CD4-positive, CD25-positive, alpha-beta regulatory T cell (primary cell): ENCODE data around the gene WDR27. TPM values are rescaled to one million over a fixed set of nuclear protein-coding genes. Genes with fewer than 3 reads are reported as not detected.

Experiments used
- ATAC-seq, 2 donors: fragments of 150-1000 bp; cut with Tn5 transposase; one replicate each; pipeline ENCODE4 v1.10.0; 2021; ENCODE audit warnings: low read depth in 2 of 2, moderate number of reproducible peaks in 2 of 2, moderate library complexity in 1 of 2
- DNase-seq, 3 donors: peaks; one replicate each; pipeline versions ENCODE4 v3.0.0 to v3.0.0-alpha.2; 2012 to 2022; ENCODE audit warnings: mixed read lengths in 1 of 3
- H3K27ac ChIP-seq: one replicate; pipeline ENCODE4 v1.7.0; 2013; ENCODE audit warnings: mild to moderate bottlenecking, low read length; ENCODE audit not compliant: insufficient read depth, poor library complexity, severe bottlenecking
- H3K27me3 ChIP-seq: one replicate; pipeline ENCODE4 v1.7.0; 2013; ENCODE audit warnings: low read length; ENCODE audit not compliant: control insufficient read depth, insufficient read depth
- H3K36me3 ChIP-seq: one replicate; pipeline ENCODE4 v1.7.0; 2013; ENCODE audit warnings: mild to moderate bottlenecking, low read length, moderate library complexity; ENCODE audit not compliant: control insufficient read depth, insufficient read depth
- H3K4me1 ChIP-seq: 2 replicates; pipeline ENCODE4 v1.7.0; 2013; ENCODE audit warnings: mild to moderate bottlenecking, low read length; ENCODE audit not compliant: insufficient read depth, control insufficient read depth, poor library complexity, severe bottlenecking
- H3K4me3 ChIP-seq: one replicate; pipeline ENCODE4 v1.7.0; 2013; ENCODE audit warnings: low read depth, mild to moderate bottlenecking, low read length, moderate library complexity
- H3K9me3 ChIP-seq, 2 experiments: 1 replicate in 1 of 2; 2 replicates in 1 of 2; pipeline ENCODE4 v1.7.0; 2013; ENCODE audit warnings: low read length in 2 of 2, mild to moderate bottlenecking in 1 of 2, moderate library complexity in 1 of 2; ENCODE audit not compliant: control insufficient read depth in 2 of 2
- H3K27ac Mint-ChIP-seq, 3 donors: one replicate each; pipeline ENCODE4 v1.8.0; 2020 to 2022; ENCODE audit warnings: mild to moderate bottlenecking in 3 of 3, mixed read lengths in 3 of 3, moderate library complexity in 2 of 3
- H3K27me3 Mint-ChIP-seq: one replicate; pipeline ENCODE4 v1.8.0; 2022; ENCODE audit warnings: mild to moderate bottlenecking, mixed read lengths
- H3K36me3 Mint-ChIP-seq: one replicate; pipeline ENCODE4 v1.8.0; 2020; ENCODE audit warnings: mixed read lengths
- H3K4me1 Mint-ChIP-seq, 4 donors: one replicate each; pipeline ENCODE4 v1.8.0; 2020 to 2022; ENCODE audit warnings: mixed read lengths in 4 of 4, mild to moderate bottlenecking in 1 of 4
- H3K4me3 Mint-ChIP-seq, 4 donors: one replicate each; pipeline ENCODE4 v1.8.0; 2020 to 2022; ENCODE audit warnings: mild to moderate bottlenecking in 4 of 4, mixed read lengths in 4 of 4, moderate library complexity in 3 of 4
- H3K9me3 Mint-ChIP-seq, 7 donors: one replicate each; pipeline ENCODE4 v1.8.0; 2020 to 2022; ENCODE audit warnings: mixed read lengths in 7 of 7, mild to moderate bottlenecking in 3 of 7, moderate library complexity in 2 of 7
- polyA plus RNA-seq, 4 donors: library from polyadenylated mRNA; unstranded; fragments of 300-500 nt; fragmentation: Illumina TruSeq; gene quantifications; one replicate each; pipeline ENCODE4 v1.2.3, GENCODE V29; 2021
- total RNA-seq: library from RNA; stranded (reverse); gene quantifications from one replicate; pipeline ENCODE4 v1.2.3, GENCODE V29; 2022

WDR27 gene
- total and polyA plus RNA-seq, 5 donors from 2014 or later = 3.7 to 30.7 (median 5.1) TPM

GRCh38 chr6:169566319-169566718 lies 135.5 kb downstream of the WDR27 start:
- no peak overlapping the region for H3K4me3 ChIP-seq
- Mint-ChIP-seq H3K36me3 (peaks cover 28% of the 10 kb centered on the region), H3K9me3 (peaks cover 0 to 9% (median 0%) of the 10 kb centered on the region in 7 donors), H3K4me3 (no peak overlapping the region), H3K27me3 (no peaks in the 10 kb centered on the region), H3K27ac (no peak overlapping the region), H3K4me1 (peaks cover 0 to 10% (median 6%) of the 10 kb centered on the region in 4 donors)
- no peaks in the 10 kb centered on the region for H3K4me1 ChIP-seq
- H3K9me3 ChIP-seq = no peaks in the 10 kb centered on the region
- ATAC-seq (no peak), DNase-seq (no peak)
- no peaks in the 10 kb centered on the region for H3K36me3 ChIP-seq
- H3K27me3 ChIP-seq = no peaks in the 10 kb centered on the region
- H3K27ac ChIP-seq = no peak overlapping the region

- H3K9me3 ChIP-seq = no peaks in the 10 kb centered on the region
- peaks cover 0 to 7% (median 6%) of the 10 kb centered on the region in 4 donors for H3K4me1 Mint-ChIP-seq
- no peak overlapping the region for H3K4me3 ChIP-seq
- no peak overlapping the region for H3K27ac ChIP-seq
- no peaks in the 10 kb centered on the region for H3K4me1 ChIP-seq
- no peak overlapping the region for H3K4me3 Mint-ChIP-seq
- H3K27me3 Mint-ChIP-seq = no peaks in the 10 kb centered on the region
- DNase-seq = no peak
- H3K27me3 ChIP-seq = no peaks in the 10 kb centered on the region
- H3K27ac Mint-ChIP-seq = no peak overlapping the region
- peaks cover 1% of the 10 kb centered on the region for H3K36me3 ChIP-seq
- H3K9me3 Mint-ChIP-seq = peaks cover 0 to 9% (median 0%) of the 10 kb centered on the region in 7 donors
- peaks cover 33% of the 10 kb centered on the region for H3K36me3 Mint-ChIP-seq
- no peak for ATAC-seq
Measured at GRCh38 chr6:169564453-169565240, 137.2 kb downstream of the WDR27 start.

- Mint-ChIP-seq H3K4me1 (peaks cover 6 to 9% (median 9%) of the 10 kb centered on the region in 4 donors), H3K27me3 (no peaks in the 10 kb centered on the region), H3K9me3 (peaks cover 0 to 9% (median 2%) of the 10 kb centered on the region in 7 donors), H3K4me3 (peak overlapping the region in 1 of 4 donors; percentile 59), H3K27ac (no peak overlapping the region), H3K36me3 (peaks cover 44% of the 10 kb centered on the region)
- ATAC-seq (no peak), DNase-seq (no peak)
- Histone ChIP-seq H3K36me3 (peaks cover 6% of the 10 kb centered on the region), H3K4me1 (peaks cover 7% of the 10 kb centered on the region), H3K27ac (no peak overlapping the region), H3K9me3 (no peaks in the 10 kb centered on the region), H3K27me3 (no peaks in the 10 kb centered on the region), H3K4me3 (no peak overlapping the region)
Measured at GRCh38 chr6:169561665-169562064, 140.2 kb downstream of the WDR27 start.

GRCh38 chr6:169559592-169559991 lies 142.2 kb downstream of the WDR27 start:
- H3K9me3 ChIP-seq = no peaks in the 10 kb centered on the region
- Mint-ChIP-seq H3K4me3 (no peak overlapping the region), H3K36me3 (peaks cover 44% of the 10 kb centered on the region), H3K4me1 (peaks cover 9 to 27% (median 14%) of the 10 kb centered on the region in 4 donors), H3K27ac (no peak overlapping the region), H3K27me3 (no peaks in the 10 kb centered on the region), H3K9me3 (peaks cover 0 to 9% (median 2%) of the 10 kb centered on the region in 7 donors)
- H3K4me3 ChIP-seq = no peak overlapping the region
- ATAC-seq (no peak), DNase-seq (no peak)
- H3K27ac ChIP-seq = no peak overlapping the region
- H3K4me1 ChIP-seq = peaks cover 14% of the 10 kb centered on the region
- no peaks in the 10 kb centered on the region for H3K27me3 ChIP-seq
- peaks cover 6% of the 10 kb centered on the region for H3K36me3 ChIP-seq

- Histone ChIP-seq H3K4me1 (peaks cover 14% of the 10 kb centered on the region), H3K27me3 (no peaks in the 10 kb centered on the region), H3K9me3 (no peaks in the 10 kb centered on the region), H3K27ac (no peak overlapping the region), H3K4me3 (no peak overlapping the region), H3K36me3 (peaks cover 6% of the 10 kb centered on the region)
- no peaks in the 10 kb centered on the region for H3K27me3 Mint-ChIP-seq
- no peak for DNase-seq
- no peak overlapping the region for H3K4me3 Mint-ChIP-seq
- peaks cover 0 to 9% (median 2%) of the 10 kb centered on the region in 7 donors for H3K9me3 Mint-ChIP-seq
- H3K36me3 Mint-ChIP-seq = peaks cover 44% of the 10 kb centered on the region
- peaks cover 9 to 27% (median 14%) of the 10 kb centered on the region in 4 donors for H3K4me1 Mint-ChIP-seq
- no peak for ATAC-seq
- no peak overlapping the region for H3K27ac Mint-ChIP-seq
Measured at GRCh38 chr6:169558774-169559441, 142.9 kb downstream of the WDR27 start.

GRCh38 chr6:169558378-169558773 lies 143.5 kb downstream of the WDR27 start:
- H3K27me3 Mint-ChIP-seq = no peaks in the 10 kb centered on the region
- Histone ChIP-seq H3K9me3 (no peaks in the 10 kb centered on the region), H3K4me3 (no peak overlapping the region), H3K4me1 (peaks cover 14% of the 10 kb centered on the region), H3K27me3 (no peaks in the 10 kb centered on the region), H3K27ac (no peak overlapping the region), H3K36me3 (peaks cover 6% of the 10 kb centered on the region)
- peaks cover 0 to 9% (median 2%) of the 10 kb centered on the region in 7 donors for H3K9me3 Mint-ChIP-seq
- no peak overlapping the region for H3K4me3 Mint-ChIP-seq
- no peak for ATAC-seq
- peaks cover 9 to 31% (median 14%) of the 10 kb centered on the region in 4 donors for H3K4me1 Mint-ChIP-seq
- no peak for DNase-seq
- peaks cover 38% of the 10 kb centered on the region for H3K36me3 Mint-ChIP-seq
- no peak overlapping the region for H3K27ac Mint-ChIP-seq

GRCh38 chr6:169557887-169558286 lies 143.9 kb downstream of the WDR27 start:
- H3K27ac Mint-ChIP-seq = no peak overlapping the region
- peaks cover 0 to 9% (median 1%) of the 10 kb centered on the region in 7 donors for H3K9me3 Mint-ChIP-seq
- Histone ChIP-seq H3K27ac (no peak overlapping the region), H3K27me3 (no peaks in the 10 kb centered on the region), H3K36me3 (peaks cover 6% of the 10 kb centered on the region), H3K9me3 (no peaks in the 10 kb centered on the region), H3K4me1 (peaks cover 14% of the 10 kb centered on the region), H3K4me3 (no peak overlapping the region)
- peaks cover 9 to 32% (median 14%) of the 10 kb centered on the region in 4 donors for H3K4me1 Mint-ChIP-seq
- no peaks in the 10 kb centered on the region for H3K27me3 Mint-ChIP-seq
- H3K36me3 Mint-ChIP-seq = peaks cover 35% of the 10 kb centered on the region
- no peak overlapping the region for H3K4me3 Mint-ChIP-seq
- ATAC-seq = no peak
- DNase-seq = no peak
